Karpas-422 (cell line): ENCODE measurements around the gene MZF1. TPM values are rescaled to one million over a fixed set of nuclear protein-coding genes. Genes with fewer than 3 reads are reported as not detected.

ENCODE experiments used
- DNase-seq: peaks from one replicate; pipeline ENCODE4 v3.0.0-alpha.2; 2015
- H2AFZ ChIP-seq: fragments of 200-600 bp; sonication (generic); 2 replicates; pipeline ENCODE4 v1.6.1; 2014; ENCODE audit warnings: antibody characterized with exemption, low read length, mixed read lengths
- H3K27ac ChIP-seq: fragments of 200-600 bp; sonication (generic); 2 replicates; pipeline ENCODE4 v1.5.1; 2014; ENCODE audit warnings: mild to moderate bottlenecking, low read length, moderate library complexity
- H3K27me3 ChIP-seq: fragments of 200-600 bp; sonication (generic); 2 replicates; pipeline ENCODE4 v1.6.1; 2014; ENCODE audit warnings: low read length, mixed read lengths
- H3K36me3 ChIP-seq: fragments of 200-600 bp; sonication (generic); 2 replicates; pipeline ENCODE4 v1.6.1; 2014; ENCODE audit warnings: low read length, mixed read lengths; ENCODE audit not compliant: insufficient read depth
- H3K4me1 ChIP-seq: fragments of 200-600 bp; sonication (generic); 2 replicates; pipeline ENCODE4 v1.6.1; 2014; ENCODE audit warnings: mild to moderate bottlenecking, low read length, mixed read lengths
- H3K4me2 ChIP-seq: fragments of 200-600 bp; sonication (generic); 2 replicates; pipeline ENCODE4 v1.6.1; 2014; ENCODE audit warnings: low read length, low read depth, mild to moderate bottlenecking; ENCODE audit not compliant: poor library complexity, severe bottlenecking
- H3K4me3 ChIP-seq: fragments of 200-600 bp; sonication (generic); 2 replicates; pipeline ENCODE4 v1.5.1; 2014; ENCODE audit warnings: mild to moderate bottlenecking, antibody characterized with exemption, low read length, mixed read lengths
- H3K79me2 ChIP-seq: fragments of 200-600 bp; sonication (generic); 2 replicates; pipeline ENCODE4 v1.6.1; 2014; ENCODE audit warnings: mild to moderate bottlenecking, low read length, mixed read lengths
- H3K9ac ChIP-seq: fragments of 200-600 bp; sonication (generic); 2 replicates; pipeline ENCODE4 v1.6.0; 2014; ENCODE audit warnings: low read length
- H3K9me2 ChIP-seq: fragments of 200-600 bp; sonication (generic), shearing (Covaris generic); replicated peaks from 2 replicates; pipeline ENCODE4 v1.6.0; 2014; ENCODE audit warnings: mild to moderate bottlenecking, low read length, moderate library complexity; ENCODE audit not compliant: insufficient read depth
- H3K9me3 ChIP-seq: fragments of 300-700, 200-600 bp; sonication (generic); 2 replicates; pipeline ENCODE4 v1.6.1; 2014; ENCODE audit warnings: low read length, mixed read lengths
- H4K20me1 ChIP-seq: fragments of 200-600 bp; sonication (generic); 2 replicates; pipeline ENCODE4 v1.6.1; 2014; ENCODE audit warnings: mild to moderate bottlenecking, antibody characterized with exemption, low read length, low read depth; ENCODE audit not compliant: insufficient read depth
- small RNA-seq: library from RNA; depleted of rRNA; stranded (forward); fragments of <200 nt; gene quantifications from one replicate; pipeline ENCODE3, GENCODE V24; 2014
- total RNA-seq: library from RNA; depleted of rRNA; stranded (reverse); fragments of >200 nt; shearing (Covaris generic); gene quantifications from 2 replicates; pipeline ENCODE4 v1.2.3, GENCODE V29; 2014; ENCODE audit warnings: low replicate concordance; rRNA removed

The MZF1 gene
- total RNA-seq, 1 experiment from 2014 or later = 13.3 TPM

- Histone ChIP-seq H4K20me1 (no peaks in the 10 kb centered on the region), H3K4me1 (peaks cover 34% of the 10 kb centered on the region), H2AFZ (no peak overlapping the region), H3K9me3 (no peaks in the 10 kb centered on the region), H3K36me3 (no peaks in the 10 kb centered on the region), H3K79me2 (peaks cover 21% of the 10 kb centered on the region), H3K9me2 (no peaks in the 10 kb centered on the region), H3K9ac (peak overlapping the region; percentile 97; the same call in 1 of the 2 replicates), H3K27ac (no peak overlapping the region), H3K4me2 (peak overlapping the region; percentile 90), H3K4me3 (no peak overlapping the region), H3K27me3 (no peaks in the 10 kb centered on the region)
- peak; percentile 39 for DNase-seq
Measured at GRCh38 chr19:58516246-58516836, 56.8 kb downstream of the MZF1 start.

- peak; percentile 63 for DNase-seq
- Histone ChIP-seq H3K9ac (peak overlapping the region; percentile 97), H3K4me1 (peaks cover 31% of the 10 kb centered on the region), H3K9me3 (no peaks in the 10 kb centered on the region), H3K36me3 (no peaks in the 10 kb centered on the region), H3K9me2 (no peaks in the 10 kb centered on the region), H3K27me3 (no peaks in the 10 kb centered on the region), H4K20me1 (no peaks in the 10 kb centered on the region), H2AFZ (no peak overlapping the region), H3K4me3 (peak overlapping the region; percentile 88; the same call in 1 of the 2 replicates), H3K79me2 (peaks cover 21% of the 10 kb centered on the region), H3K27ac (peak overlapping the region; percentile 62), H3K4me2 (peak overlapping the region; percentile 90)
Measured at GRCh38 chr19:58515259-58515658, 57.9 kb downstream of the MZF1 start.

GRCh38 chr19:58514564-58515022 is 58.5 kb downstream of the MZF1 start:
- H3K4me2 ChIP-seq = peak overlapping the region; percentile 90
- peak overlapping the region; percentile 73 for H3K27ac ChIP-seq
- no peak overlapping the region for H2AFZ ChIP-seq

GRCh38 chr19:58513694-58514563 is 59.2 kb downstream of the MZF1 start:
- Histone ChIP-seq H3K9me2 (no peaks in the 10 kb centered on the region), H2AFZ (peak overlapping the region; percentile 51; the same call in 1 of the 2 replicates), H3K4me2 (peak overlapping the region; percentile 90), H3K36me3 (no peaks in the 10 kb centered on the region), H3K27ac (peak overlapping the region; percentile 73), H3K79me2 (peaks cover 21% of the 10 kb centered on the region), H3K27me3 (no peaks in the 10 kb centered on the region), H3K4me3 (peak overlapping the region; percentile 88), H3K9ac (peak overlapping the region; percentile 97), H4K20me1 (no peaks in the 10 kb centered on the region), H3K9me3 (no peaks in the 10 kb centered on the region), H3K4me1 (peaks cover 30% of the 10 kb centered on the region)
- peak; percentile 100 for DNase-seq

More at GRCh38 chr19:58514564-58515022, 58.5 kb downstream of the MZF1 start:
- Histone ChIP-seq H4K20me1 (no peaks in the 10 kb centered on the region), H3K79me2 (peaks cover 21% of the 10 kb centered on the region), H3K9me2 (no peaks in the 10 kb centered on the region), H3K36me3 (no peaks in the 10 kb centered on the region), H3K4me3 (peak overlapping the region; percentile 88), H3K9ac (peak overlapping the region; percentile 97), H3K4me1 (peaks cover 30% of the 10 kb centered on the region), H3K9me3 (no peaks in the 10 kb centered on the region), H3K27me3 (no peaks in the 10 kb centered on the region)
- peak; percentile 58 for DNase-seq

GRCh38 chr19:58513213-58513693 is 59.9 kb downstream of the MZF1 start:
- Histone ChIP-seq H3K9ac (peak overlapping the region; percentile 97), H3K27ac (no peak overlapping the region)

More at GRCh38 chr19:58513213-58513693, 59.9 kb downstream of the MZF1 start:
- H3K36me3 ChIP-seq = no peaks in the 10 kb centered on the region
- no peak for DNase-seq
- H3K27me3 ChIP-seq = no peaks in the 10 kb centered on the region
- H3K4me3 ChIP-seq = peak overlapping the region; percentile 88; the same call in 1 of the 2 replicates
- peak overlapping the region; percentile 90 for H3K4me2 ChIP-seq
- H3K9me2 ChIP-seq = no peaks in the 10 kb centered on the region
- peaks cover 21% of the 10 kb centered on the region for H3K79me2 ChIP-seq
- H2AFZ ChIP-seq = no peak overlapping the region; the same call in 1 of the 2 replicates
- H3K9me3 ChIP-seq = no peaks in the 10 kb centered on the region
- H3K4me1 ChIP-seq = peaks cover 25% of the 10 kb centered on the region
- no peaks in the 10 kb centered on the region for H4K20me1 ChIP-seq

Small RNA genes within 50 kb of the gene (small RNA-seq; reads per million reads assigned to genes)
- gene MIR6807 (not detected), gene RN7SL525P (not detected)

Other genes starting within 250 kb of the MZF1 start
- 5.1 and 5.3 TPM in 2 replicates for gene ZSCAN22, start 246.3 kb downstream of the MZF1 start, total RNA-seq
- 52.9 and 85.4 TPM in 2 replicates for gene A1BG, start 219.8 kb downstream of the MZF1 start, total RNA-seq
- 1.1 and 3.0 TPM in 2 replicates for gene ZNF497, start 210.6 kb downstream of the MZF1 start, total RNA-seq
- 0.75 and 2.4 TPM in 2 replicates for gene ZNF837, start 192.3 kb downstream of the MZF1 start, total RNA-seq
- 6,081 and 7,190 TPM in 2 replicates for gene RPS5, start 186.1 kb downstream of the MZF1 start, total RNA-seq
- gene RNF225, start 177.7 kb downstream of the MZF1 start, total RNA-seq = 0.90 and 0.97 TPM in 2 replicates
- 21.1 and 31.6 TPM in 2 replicates for gene ZNF584, start 164.7 kb downstream of the MZF1 start, total RNA-seq
- gene ZNF132, start 133.2 kb downstream of the MZF1 start, total RNA-seq = not detected in 2 replicates
- gene ZNF324B, start 121.7 kb downstream of the MZF1 start, total RNA-seq = 21.2 and 22.5 TPM in 2 replicates
- 10.4 and 29.1 TPM in 2 replicates for gene ZNF324, start 106.3 kb downstream of the MZF1 start, total RNA-seq
- gene ZNF446, start 97.0 kb downstream of the MZF1 start, total RNA-seq = 11.8 and 20.6 TPM in 2 replicates
- 1.2 and 10.0 TPM in 2 replicates for gene SLC27A5, start 61.3 kb downstream of the MZF1 start, total RNA-seq
- 2.0 and 4.7 TPM in 2 replicates for gene ZBTB45, start 53.5 kb downstream of the MZF1 start, total RNA-seq
- 142 and 257 TPM in 2 replicates for gene TRIM28, start 29.3 kb downstream of the MZF1 start, total RNA-seq
- 54.2 and 85.9 TPM in 2 replicates for gene CHMP2A, start 18.2 kb downstream of the MZF1 start, total RNA-seq
- gene UBE2M, start 14.7 kb downstream of the MZF1 start, total RNA-seq = 33.4 and 90.6 TPM in 2 replicates